ENCODE measurements around the gene SETDB1. TPM values are rescaled to one million over a fixed set of nuclear protein-coding genes. Genes with fewer than 3 reads are reported as not detected.
"Not testable (repeated sequence)": the region's sequence is repeated elsewhere in the genome, so short reads cannot be mapped to it uniquely, and the experiment has no call there.

Gene SETDB1
- total and polyA plus RNA-seq, 2 of the 8 experiments (the other 6 are each of a cell fraction or from before 2014, with no cell fraction given): 27.5 to 48.8 TPM

GRCh38 chr1:150883121-150883520 lies 43.0 kb upstream of the SETDB1 start:
- FAIRE-seq; H4K20me1 ChIP-seq (replicated peaks in 1 of 2; ENCODE audit: control insufficient read depth in 1 of 2, insufficient read depth in 2 of 2, low read length in 2 of 2); H2BK12ac ChIP-seq (ENCODE audit: low read depth, low read length); H2BK5ac ChIP-seq (ENCODE audit: low read depth, low read length); H4K8ac ChIP-seq (ENCODE audit: extremely low read depth, insufficient read depth, low read length); H3K23ac ChIP-seq (ENCODE audit: insufficient read length); H2BK120ac ChIP-seq (replicated peaks; ENCODE audit: low read depth, low read length); H2BK20ac ChIP-seq (ENCODE audit: low read length); H2AFZ ChIP-seq (ENCODE audit: low read length); H3K79me1 ChIP-seq (ENCODE audit: low read depth, low read length); H2BK15ac ChIP-seq (ENCODE audit: low read length); H2AK5ac ChIP-seq (ENCODE audit: low read depth, low read length); H3K4me1 ChIP-seq (replicated peaks in 1 of 4; ENCODE audit: control insufficient read depth in 3 of 4, insufficient read depth in 4 of 4, low read length in 3 of 4); H3K27me3 ChIP-seq (replicated peaks in 1 of 4; ENCODE audit: control insufficient read depth in 3 of 4, extremely low read depth in 1 of 4, insufficient read depth in 3 of 4, low read length in 3 of 4); H3K56ac ChIP-seq (replicated peaks; ENCODE audit: insufficient read length, low read depth, low read length); H3K4me3 ChIP-seq (ENCODE audit: extremely low read depth in 1 of 4, insufficient read depth in 2 of 4, low read depth in 3 of 4, low read length in 4 of 4); H3K4me2 ChIP-seq (ENCODE audit: insufficient read depth in 1 of 2, low read depth in 2 of 2, low read length in 2 of 2); DNase-seq (ENCODE audit: low read depth in 1 of 2, low spot score in 2 of 2); H3K18ac ChIP-seq (ENCODE audit: extremely low read depth, low read length); H3K36me3 ChIP-seq (ENCODE audit: control insufficient read depth in 2 of 4, insufficient read depth in 4 of 4, low read length in 3 of 4); H3K23me2 ChIP-seq (ENCODE audit: low read depth, low read length); POLR2A ChIA-PET (ENCODE audit: partially characterized antibody); H4K91ac ChIP-seq (replicated peaks; ENCODE audit: insufficient read length, low read length); H3K14ac ChIP-seq (ENCODE audit: insufficient read length); H3K9me3 ChIP-seq (ENCODE audit: insufficient read depth in 2 of 2, low read depth in 1 of 2, low read length in 1 of 2); H3K27ac ChIP-seq (ENCODE audit: low read depth, low read length); H3K4ac ChIP-seq (replicated peaks; ENCODE audit: insufficient read length, low read depth, low read length); H4K5ac ChIP-seq (ENCODE audit: insufficient read length, low read depth, low read length); H3K9ac ChIP-seq (replicated peaks in 1 of 4; ENCODE audit: extremely low read depth in 1 of 4, low read depth in 3 of 4, low read length in 3 of 4); H3K79me2 ChIP-seq (ENCODE audit: control insufficient read depth in 1 of 2, insufficient read depth in 2 of 2, low read length in 2 of 2): not testable (repeated sequence)
- CTCF ChIA-PET (ENCODE audit: partially characterized antibody): interaction anchor here (0.6 to 1.3 kb wide), 3 partner anchors 39 to 87 kb away, joined by 3 to 5 read pairs (median 4); no protein-coding TSS in a partner anchor
- WGBS, 2 experiments (ENCODE audit: extremely low coverage in 1 of 2, insufficient coverage in 1 of 2, insufficient read length in 1 of 2, insufficient replicate concordance in 2 of 2, low coverage in 1 of 2, low lambda C conversion rate in 2 of 2, missing lambda C conversion rate in 1 of 2): 88% methylated on average over 5 of the region's 5 CpGs; no CpG with 5 or more reads in 1 of the 2 experiments

Measured in H1 (cell line).